SHP77 treated with DMSO at 0.1 percent for 48 hours (cell line): ENCODE results near the gene TUG1.
A peak's percentile ranks its signal among the peaks of the same experiment; 100 is the strongest.

ENCODE experiments used
- DNase-seq: peaks from one replicate; lab custom pipeline; 2025; lab: John Stamatoyannopoulos, UW

The TUG1 gene

GRCh38 chr22:30968924-30969531 lies at the start of gene TUG1:
Gene TUG1 (plus strand): TSS chr22:30969265.
- DNase-seq, result peak; percentile 79

GRCh38 chr22:30919973-30920372 lies 49.1 kb upstream of the TUG1 start:
- no peak for DNase-seq

- DNase-seq, result peak; percentile 29
Measured at GRCh38 chr22:30920407-30920806, 48.7 kb upstream of the TUG1 start.

- peak; percentile 22 for DNase-seq
Measured at GRCh38 chr22:30921108-30921507, 48.0 kb upstream of the TUG1 start.

- DNase-seq, result peak; percentile 38
Measured at GRCh38 chr22:30922151-30922611, 46.9 kb upstream of the TUG1 start.

GRCh38 chr22:30923168-30923900 lies 45.7 kb upstream of the TUG1 start:
- no peak for DNase-seq

GRCh38 chr22:30925667-30926066 lies 43.4 kb upstream of the TUG1 start:
- no peak for DNase-seq

- no peak for DNase-seq
Measured at GRCh38 chr22:30926706-30927105, 42.4 kb upstream of the TUG1 start.

GRCh38 chr22:30927806-30928205 lies 41.3 kb upstream of the TUG1 start:
- no peak for DNase-seq

- no peak for DNase-seq
Measured at GRCh38 chr22:30928401-30928800, 40.7 kb upstream of the TUG1 start.

GRCh38 chr22:30930228-30930627 lies 38.8 kb upstream of the TUG1 start:
- no peak for DNase-seq

- DNase-seq, result no peak
Measured at GRCh38 chr22:30931541-30932300, 37.3 kb upstream of the TUG1 start.

GRCh38 chr22:30932661-30933060 lies 36.4 kb upstream of the TUG1 start:
- no peak for DNase-seq

- no peak for DNase-seq
Measured at GRCh38 chr22:30933457-30933856, 35.6 kb upstream of the TUG1 start.

GRCh38 chr22:30934053-30934452 lies 35.0 kb upstream of the TUG1 start:
- DNase-seq, result no peak

GRCh38 chr22:30940685-30941362 lies 28.2 kb upstream of the TUG1 start:
- no peak for DNase-seq

GRCh38 chr22:30941363-30941740 lies 27.7 kb upstream of the TUG1 start:
- no peak for DNase-seq

GRCh38 chr22:30943368-30943767 lies 25.7 kb upstream of the TUG1 start:
- no peak for DNase-seq

- DNase-seq, result no peak
Measured at GRCh38 chr22:30944986-30945385, 24.1 kb upstream of the TUG1 start.

GRCh38 chr22:30945653-30946052 lies 23.4 kb upstream of the TUG1 start:
- no peak for DNase-seq

- DNase-seq, result no peak
Measured at GRCh38 chr22:30946354-30946753, 22.7 kb upstream of the TUG1 start.

GRCh38 chr22:30947173-30947815 lies 21.8 kb upstream of the TUG1 start:
- DNase-seq, result no peak
